ENCODE results near the gene CDKN2AIPNL.

Gene CDKN2AIPNL

GRCh38 chr5:134370871-134371833, 40.5 kb downstream of the CDKN2AIPNL start, which contains the start of gene UBE2B (continued):
- no peak for TF ChIP-seq HIC1 (tag by site-specific recombination; IDR thresholded peaks at IDR 0.05)
- TF ChIP-seq KLF9 (tag by site-specific recombination; IDR thresholded peaks at IDR 0.05; ENCODE audit: low read depth), result peak; percentile 99
- TF ChIP-seq, protein P1, sequence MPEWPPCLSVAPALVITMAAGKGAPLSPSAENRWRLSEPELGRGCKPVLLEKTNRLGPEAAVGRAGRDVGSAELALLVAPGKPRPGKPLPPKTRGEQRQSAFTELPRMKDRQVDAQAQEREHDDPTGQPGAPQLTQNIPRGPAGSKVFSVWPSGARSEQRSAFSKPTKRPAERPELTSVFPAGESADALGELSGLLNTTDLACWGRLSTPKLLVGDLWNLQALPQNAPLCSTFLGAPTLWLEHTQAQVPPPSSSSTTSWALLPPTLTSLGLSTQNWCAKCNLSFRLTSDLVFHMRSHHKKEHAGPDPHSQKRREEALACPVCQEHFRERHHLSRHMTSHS (tag by site-specific recombination; IDR thresholded peaks at IDR 0.05), result no peak
- no peak for TF ChIP-seq ZNF426 (tag by site-specific recombination; IDR thresholded peaks at IDR 0.05)
- no peak for TF ChIP-seq HOXC10 (CRISPR knock-in tag; IDR thresholded peaks at IDR 0.05)
- no peak for TF ChIP-seq ZNF549 (tag by site-specific recombination; IDR thresholded peaks at IDR 0.05)
- no peak for TF ChIP-seq ZNF704 (tag by site-specific recombination; IDR thresholded peaks at IDR 0.05)
- no peak for TF ChIP-seq RBAK (tag by site-specific recombination; IDR thresholded peaks at IDR 0.05)
- peak; percentile 58 for TF ChIP-seq ZNF560 (tag by site-specific recombination; IDR thresholded peaks at IDR 0.05; ENCODE audit: borderline replicate concordance)
- TF ChIP-seq, protein P2, sequence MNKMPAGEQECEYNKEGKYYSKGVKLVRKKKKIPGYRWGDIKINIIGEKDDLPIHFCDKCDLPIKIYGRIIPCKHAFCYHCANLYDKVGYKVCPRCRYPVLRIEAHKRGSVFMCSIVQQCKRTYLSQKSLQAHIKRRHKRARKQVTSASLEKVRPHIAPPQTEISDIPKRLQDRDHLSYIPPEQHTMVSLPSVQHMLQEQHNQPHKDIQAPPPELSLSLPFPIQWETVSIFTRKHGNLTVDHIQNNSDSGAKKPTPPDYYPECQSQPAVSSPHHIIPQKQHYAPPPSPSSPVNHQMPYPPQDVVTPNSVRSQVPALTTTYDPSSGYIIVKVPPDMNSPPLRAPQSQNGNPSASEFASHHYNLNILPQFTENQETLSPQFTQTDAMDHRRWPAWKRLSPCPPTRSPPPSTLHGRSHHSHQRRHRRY (tag by site-specific recombination; IDR thresholded peaks at IDR 0.05), result 0 out of 2 replicates have a peak, but pooled peaks have one; percentile 14
- TF ChIP-seq, protein P3, sequence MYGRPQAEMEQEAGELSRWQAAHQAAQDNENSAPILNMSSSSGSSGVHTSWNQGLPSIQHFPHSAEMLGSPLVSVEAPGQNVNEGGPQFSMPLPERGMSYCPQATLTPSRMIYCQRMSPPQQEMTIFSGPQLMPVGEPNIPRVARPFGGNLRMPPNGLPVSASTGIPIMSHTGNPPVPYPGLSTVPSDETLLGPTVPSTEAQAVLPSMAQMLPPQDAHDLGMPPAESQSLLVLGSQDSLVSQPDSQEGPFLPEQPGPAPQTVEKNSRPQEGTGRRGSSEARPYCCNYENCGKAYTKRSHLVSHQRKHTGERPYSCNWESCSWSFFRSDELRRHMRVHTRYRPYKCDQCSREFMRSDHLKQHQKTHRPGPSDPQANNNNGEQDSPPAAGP (tag by site-specific recombination; IDR thresholded peaks at IDR 0.05), result peak; percentile 97
- TF ChIP-seq, protein P4, sequence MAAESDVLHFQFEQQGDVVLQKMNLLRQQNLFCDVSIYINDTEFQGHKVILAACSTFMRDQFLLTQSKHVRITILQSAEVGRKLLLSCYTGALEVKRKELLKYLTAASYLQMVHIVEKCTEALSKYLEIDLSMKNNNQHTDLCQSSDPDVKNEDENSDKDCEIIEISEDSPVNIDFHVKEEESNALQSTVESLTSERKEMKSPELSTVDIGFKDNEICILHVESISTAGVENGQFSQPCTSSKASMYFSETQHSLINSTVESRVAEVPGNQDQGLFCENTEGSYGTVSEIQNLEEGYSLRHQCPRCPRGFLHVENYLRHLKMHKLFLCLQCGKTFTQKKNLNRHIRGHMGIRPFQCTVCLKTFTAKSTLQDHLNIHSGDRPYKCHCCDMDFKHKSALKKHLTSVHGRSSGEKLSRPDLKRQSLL (tag by site-specific recombination; IDR thresholded peaks at IDR 0.05), result peak; percentile 19; the same call in 1 of the 2 replicates
- TF ChIP-seq ZNF391 (tag by site-specific recombination; IDR thresholded peaks at IDR 0.05; ENCODE audit: borderline replicate concordance, low read depth), result peak; percentile 94
- TF ChIP-seq ZNF350 (tag by site-specific recombination; IDR thresholded peaks at IDR 0.05), result no peak
- no peak for TF ChIP-seq ZSCAN16 (tag by site-specific recombination; IDR thresholded peaks at IDR 0.05)
- TF ChIP-seq TRIM28 (IDR thresholded peaks at IDR 0.05; ENCODE audit: borderline replicate concordance, low read length), result no peak
- peak; percentile 78; the same call in 1 of the 2 replicates for TF ChIP-seq ZNF394 (tag by site-specific recombination; IDR thresholded peaks at IDR 0.05; ENCODE audit: borderline replicate concordance)
- TF ChIP-seq KLF10 (tag by site-specific recombination; IDR thresholded peaks at IDR 0.05), result peak; percentile 89
- TF ChIP-seq, protein P5, sequence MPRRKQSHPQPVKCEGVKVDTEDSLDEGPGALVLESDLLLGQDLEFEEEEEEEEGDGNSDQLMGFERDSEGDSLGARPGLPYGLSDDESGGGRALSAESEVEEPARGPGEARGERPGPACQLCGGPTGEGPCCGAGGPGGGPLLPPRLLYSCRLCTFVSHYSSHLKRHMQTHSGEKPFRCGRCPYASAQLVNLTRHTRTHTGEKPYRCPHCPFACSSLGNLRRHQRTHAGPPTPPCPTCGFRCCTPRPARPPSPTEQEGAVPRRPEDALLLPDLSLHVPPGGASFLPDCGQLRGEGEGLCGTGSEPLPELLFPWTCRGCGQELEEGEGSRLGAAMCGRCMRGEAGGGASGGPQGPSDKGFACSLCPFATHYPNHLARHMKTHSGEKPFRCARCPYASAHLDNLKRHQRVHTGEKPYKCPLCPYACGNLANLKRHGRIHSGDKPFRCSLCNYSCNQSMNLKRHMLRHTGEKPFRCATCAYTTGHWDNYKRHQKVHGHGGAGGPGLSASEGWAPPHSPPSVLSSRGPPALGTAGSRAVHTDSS (tag by site-specific recombination; IDR thresholded peaks at IDR 0.05), result no peak
- TF ChIP-seq ZNF658 (tag by site-specific recombination; IDR thresholded peaks at IDR 0.05), result no peak
- no peak for TF ChIP-seq ZNF521 (tag by site-specific recombination; IDR thresholded peaks at IDR 0.05)
- TF ChIP-seq ZBTB7A (tag by site-specific recombination; IDR thresholded peaks at IDR 0.05; ENCODE audit: low read depth), result peak; percentile 99
- TF ChIP-seq ZNF610 (tag by site-specific recombination; IDR thresholded peaks at IDR 0.05; ENCODE audit: borderline replicate concordance), result peak; percentile 77
- TF ChIP-seq ZNF514 (tag by site-specific recombination; IDR thresholded peaks at IDR 0.05), result no peak
- no peak for TF ChIP-seq ZFP41 (tag by site-specific recombination; IDR thresholded peaks at IDR 0.05; ENCODE audit: borderline replicate concordance)
- peak; percentile 79 for TF ChIP-seq ZNF660 (tag by site-specific recombination; IDR thresholded peaks at IDR 0.05)
- TF ChIP-seq ZNF239 (tag by site-specific recombination; IDR thresholded peaks at IDR 0.05), result peak; percentile 67; the same call in 1 of the 2 replicates
- TF ChIP-seq ZNF121 (tag by site-specific recombination; IDR thresholded peaks at IDR 0.05), result no peak
- no peak for TF ChIP-seq ZNF776 (tag by site-specific recombination; IDR thresholded peaks at IDR 0.05; ENCODE audit: borderline replicate concordance)

All from HEK293 (cell line).